ENCODE measurements around the gene RREB1.

DNA sequence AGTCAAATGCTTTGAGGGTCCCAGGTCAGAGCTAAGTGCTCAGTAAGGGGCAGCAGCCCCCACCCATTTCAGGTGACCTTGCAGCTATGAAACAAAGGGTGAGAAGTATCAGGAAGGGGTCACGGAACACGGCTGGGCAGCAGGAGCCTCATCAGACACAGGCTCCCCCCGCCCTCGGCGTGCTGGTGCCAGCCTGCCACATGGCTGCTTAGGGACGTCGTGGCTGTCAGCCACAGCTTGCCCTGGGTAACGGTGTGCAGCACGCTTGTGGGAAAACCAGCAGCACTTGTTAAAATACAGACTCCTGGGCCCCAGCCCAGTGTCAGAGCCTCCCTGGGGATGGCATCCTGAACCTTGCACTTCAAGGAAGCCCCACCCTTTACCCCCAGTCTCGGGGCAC, 165.9 kb downstream of the RREB1 start:
- TF ChIP-seq SUZ12 (IDR thresholded peaks at IDR 0.05) (no peak), L3MBTL2 (conservative IDR thresholded peaks at IDR 0.05) (no peak), ARNT (IDR thresholded peaks at IDR 0.05) (no peak), NFRKB (IDR thresholded peaks at IDR 0.05) (no peak), ZNF384 (IDR thresholded peaks at IDR 0.05) (no peak), LEF1 (IDR thresholded peaks at IDR 0.05; ENCODE audit: borderline replicate concordance) (no peak), BHLHE40 (IDR thresholded peaks at IDR 0.05; ENCODE audit: borderline replicate concordance) (no peak), FOXM1 (IDR thresholded peaks at IDR 0.05; ENCODE audit: borderline replicate concordance) (no peak), SP1 (IDR thresholded peaks at IDR 0.05) (no peak), HDGF (IDR thresholded peaks at IDR 0.05; ENCODE audit: borderline replicate concordance) (no peak), FOXA1 (IDR thresholded peaks at IDR 0.05) (no peak), FOXK2 (IDR thresholded peaks at IDR 0.05) (no peak)
